ENCODE data around the gene SMIM8. TPM values are rescaled to one million over a fixed set of nuclear protein-coding genes. Genes with fewer than 3 reads are reported as not detected.
"Not testable (repeated sequence)": the region's sequence is repeated elsewhere in the genome, so short reads cannot be mapped to it uniquely, and the experiment has no call there.

SMIM8 gene
- polyA plus RNA-seq, 1 experiment, result 1.2 TPM

- no peaks in the 10 kb centered on the region for H3K36me3 ChIP-seq (ENCODE audit: control insufficient read depth, insufficient read depth, low read length)
- no peak overlapping the region for H3K4me3 ChIP-seq (ENCODE audit: low read depth, low read length)
- DNase-seq (ENCODE audit: low read depth), result no peak
- H3K27me3 ChIP-seq (ENCODE audit: control insufficient read depth, insufficient read depth, low read length), result peaks cover 2% of the 10 kb centered on the region; the same call in 1 of the 2 replicates
- ChIA-PET CTCF (no interaction called here), POLR2A (no interaction called here)
- TF ChIP-seq CTCF (IDR thresholded peaks at IDR 0.05; ENCODE audit: insufficient read depth, low read depth, low read length), result no peak
These were observed 9.5 kb upstream of the SMIM8 start for GRCh38 chr6:87312860-87313259.

- no peak for TF ChIP-seq CTCF (IDR thresholded peaks at IDR 0.05; ENCODE audit: insufficient read depth, low read depth, low read length)
- DNase-seq (ENCODE audit: low read depth), result no peak
- POLR2A ChIA-PET, result no interaction called here
- no peak overlapping the region for H3K4me3 ChIP-seq (ENCODE audit: low read depth, low read length)
- no peaks in the 10 kb centered on the region for H3K36me3 ChIP-seq (ENCODE audit: control insufficient read depth, insufficient read depth, low read length)
- CTCF ChIA-PET, result no interaction called here
- peaks cover 2% of the 10 kb centered on the region; the same call in 1 of the 2 replicates for H3K27me3 ChIP-seq (ENCODE audit: control insufficient read depth, insufficient read depth, low read length)
These were observed 7.3 kb upstream of the SMIM8 start for GRCh38 chr6:87315071-87315470.

GRCh38 chr6:87319271-87319987 is 3.0 kb upstream of the SMIM8 start:
- CTCF ChIA-PET, result no interaction called here
- Histone ChIP-seq H3K4me3 (ENCODE audit: low read depth, low read length) (no peak overlapping the region), H3K36me3 (ENCODE audit: control insufficient read depth, insufficient read depth, low read length) (no peaks in the 10 kb centered on the region), H3K27me3 (ENCODE audit: control insufficient read depth, insufficient read depth, low read length) (no peaks in the 10 kb centered on the region)
- TF ChIP-seq CTCF (IDR thresholded peaks at IDR 0.05; ENCODE audit: insufficient read depth, low read depth, low read length), result no peak
- DNase-seq (ENCODE audit: low read depth), result no peak
- POLR2A ChIA-PET, result no interaction called here

GRCh38 chr6:87323880-87324279 is 1.5 kb downstream of the SMIM8 start:
- CTCF ChIA-PET; H3K4me3 ChIP-seq (ENCODE audit: low read depth, low read length); POLR2A ChIA-PET; DNase-seq (ENCODE audit: low read depth); H3K27me3 ChIP-seq (ENCODE audit: control insufficient read depth, insufficient read depth, low read length); H3K36me3 ChIP-seq (ENCODE audit: control insufficient read depth, insufficient read depth, low read length): not testable (repeated sequence)

GRCh38 chr6:87330961-87331360 is 8.6 kb downstream of the SMIM8 start:
- TF ChIP-seq CTCF (IDR thresholded peaks at IDR 0.05; ENCODE audit: insufficient read depth, low read depth, low read length), result no peak
- ChIA-PET POLR2A (no interaction called here), CTCF (no interaction called here)
- Histone ChIP-seq H3K4me3 (ENCODE audit: low read depth, low read length) (no peak overlapping the region), H3K36me3 (ENCODE audit: control insufficient read depth, insufficient read depth, low read length) (no peaks in the 10 kb centered on the region), H3K27me3 (ENCODE audit: control insufficient read depth, insufficient read depth, low read length) (no peaks in the 10 kb centered on the region)
- no peak for DNase-seq (ENCODE audit: low read depth)

- TF ChIP-seq CTCF (IDR thresholded peaks at IDR 0.05; ENCODE audit: insufficient read depth, low read depth, low read length), result no peak
- H3K4me3 ChIP-seq (ENCODE audit: low read depth, low read length), result no peak overlapping the region
- ChIA-PET POLR2A (no interaction called here), CTCF (no interaction called here)
- no peak for DNase-seq (ENCODE audit: low read depth)
- H3K36me3 ChIP-seq (ENCODE audit: control insufficient read depth, insufficient read depth, low read length), result no peaks in the 10 kb centered on the region
- H3K27me3 ChIP-seq (ENCODE audit: control insufficient read depth, insufficient read depth, low read length), result no peaks in the 10 kb centered on the region
These were observed 10.6 kb downstream of the SMIM8 start for GRCh38 chr6:87333033-87333432.
